Panc1 (cell line): Measurements from ENCODE around the gene DAPK1. TPM values are rescaled to one million over a fixed set of nuclear protein-coding genes. Genes with fewer than 3 reads are reported as not detected.

Experiments used
- ATAC-seq: fragments of 200-7000 bp; cut with Tn5 transposase; 2 replicates; pipeline ENCODE4 v1.9.1; 2020; ENCODE audit warnings: mild to moderate bottlenecking, moderate library complexity
- BruUV-seq: library from RNA; stranded (reverse); fragments of 400-500 nt; replicated peaks from 2 replicates; lab custom pipeline; 2021; lab: Mats Ljungman, UMichigan
- CTCF ChIA-PET: fragments of 300-600 bp; sonication (Branson Sonifier 250); formaldehyde crosslinking; loops from one replicate; lab custom pipeline; 2022; ENCODE audit warnings: antibody characterized with exemption; lab: Charles Lee
- POLR2A ChIA-PET: fragments of 300-600 bp; sonication (Branson Sonifier 250); formaldehyde crosslinking; loops from one replicate; lab custom pipeline; 2022; ENCODE audit warnings: antibody characterized with exemption; lab: Charles Lee
- DNase-seq: peaks from one replicate; pipeline ENCODE4 v3.0.0-alpha.2; 2010; ENCODE audit warnings: low read depth, low spot score
- H3K27ac ChIP-seq: 2 replicates; pipeline ENCODE4 v1.5.1; 2011; ENCODE audit warnings: mild to moderate bottlenecking, low read length, inconsistent platforms
- H3K27me3 ChIP-seq: fragments of 200-500 bp; sonication (Bioruptor generic); 2 replicates; pipeline ENCODE4 v1.6.0; 2014; ENCODE audit warnings: low read length, inconsistent platforms; ENCODE audit not compliant: control insufficient read depth, insufficient read depth
- H3K36me3 ChIP-seq: fragments of 200-500 bp; sonication (Bioruptor generic); 2 replicates; pipeline ENCODE4 v1.5.1; 2014; ENCODE audit warnings: inconsistent platforms, mild to moderate bottlenecking, low read length, moderate library complexity; ENCODE audit not compliant: control insufficient read depth, insufficient read depth
- H3K4me1 ChIP-seq: 2 replicates; pipeline ENCODE4 v1.5.1; 2011; ENCODE audit warnings: inconsistent platforms, mild to moderate bottlenecking, low read length, moderate library complexity; ENCODE audit not compliant: control insufficient read depth, insufficient read depth
- H3K4me3 ChIP-seq, 2 experiments: 2 replicates each; pipeline ENCODE4 v1.5.1; 2011 to 2012; ENCODE audit warnings: low read depth in 2 of 2, low read length in 2 of 2, mild to moderate bottlenecking in 2 of 2, inconsistent platforms in 1 of 2, moderate library complexity in 1 of 2
- H3K9me3 ChIP-seq: fragments of 200-500 bp; sonication (Bioruptor generic); 2 replicates; pipeline ENCODE4 v1.5.1; 2014; ENCODE audit warnings: low read depth, mild to moderate bottlenecking, inconsistent platforms, low read length, moderate library complexity; ENCODE audit not compliant: control insufficient read depth, insufficient read depth
- POLR2AphosphoS5 ChIP-seq: IDR thresholded peaks from 2 replicates; pipeline ENCODE4 v1.6.1; 2012; ENCODE audit warnings: mild to moderate bottlenecking, low read depth, low read length, moderate library complexity
- SIN3A ChIP-seq: IDR thresholded peaks from 2 replicates; pipeline ENCODE4 v1.6.1; 2012; ENCODE audit warnings: low read depth, mild to moderate bottlenecking, low read length, moderate library complexity, borderline replicate concordance; ENCODE audit not compliant: insufficient read depth
- TCF7L2 ChIP-seq: IDR thresholded peaks from 2 replicates; pipeline ENCODE4 v1.6.1; 2011; ENCODE audit warnings: mild to moderate bottlenecking, low read depth, low read length, inconsistent platforms
- in situ Hi-C: cut with HindIII; loops from 2 replicates; pipeline ENCODE4 v1.10.0; 2016; ENCODE audit warnings: low sequenced_read_pairs, low pct_unique_long_range_greater_than_20kb
- intact Hi-C: fragments of 100-400 bp; cut with micrococcal nuclease; formaldehyde crosslinking; loops from one replicate; pipeline ENCODE4 v1.10.0; 2022; ENCODE audit not compliant: unreplicated experiment
- total RNA-seq: library from RNA; stranded (reverse); gene quantifications from one replicate; pipeline ENCODE4 v1.2.1, GENCODE V29; 2021; ENCODE audit not compliant: unreplicated experiment
- TF ChIP-seq, protein P1 (sequence below), 2 experiments: IDR thresholded peaks; 2 replicates each; pipeline ENCODE4 v1.6.1; 2011 to 2012; ENCODE audit warnings: low read depth in 2 of 2, control low read depth in 1 of 2, low read length in 1 of 2, mild to moderate bottlenecking in 1 of 2, moderate library complexity in 1 of 2; ENCODE audit not compliant: insufficient read depth in 1 of 2
- TF ChIP-seq, protein P2 (sequence below): fragments of 450-650 bp; IDR thresholded peaks from 2 replicates; pipeline ENCODE4 v1.5.1; 2017; ENCODE audit warnings: mild to moderate bottlenecking

Gene DAPK1
- total RNA-seq, 1 experiment from 2014 or later = 0.87 TPM

DNA sequence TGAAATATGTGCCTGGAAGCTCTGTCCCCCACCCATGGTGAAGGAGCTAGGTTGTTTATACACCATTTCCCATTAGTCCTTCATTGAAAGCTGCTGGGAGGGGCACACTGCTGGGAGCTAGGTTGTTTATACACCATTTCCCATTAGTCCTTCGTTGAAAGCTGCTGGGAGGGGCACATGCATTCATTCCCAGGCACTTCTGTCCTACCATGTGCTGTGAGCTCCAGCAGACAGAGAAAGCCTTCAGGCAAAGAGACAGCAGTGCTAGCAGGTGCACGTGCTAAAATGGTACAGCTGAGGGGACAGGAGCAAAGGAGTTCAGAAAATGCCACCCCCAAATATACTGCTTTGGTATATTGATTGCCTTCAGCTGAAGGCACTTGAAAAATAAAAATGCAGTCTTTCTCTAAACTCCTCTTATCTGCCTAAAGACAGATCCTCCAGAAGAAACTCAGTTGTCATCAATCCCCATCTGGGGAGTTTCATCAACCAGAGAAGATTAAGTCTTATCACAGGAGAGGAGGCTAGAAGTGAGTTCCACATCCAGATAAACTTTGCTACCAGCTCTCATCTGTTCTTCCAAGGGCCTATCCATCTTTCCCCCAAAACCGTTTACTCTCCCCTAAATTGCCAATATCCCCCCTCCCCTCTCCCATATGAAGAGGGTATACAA is 27.7 kb upstream of the DAPK1 start:
- no TSS peak for BruUV-seq
- ChIA-PET CTCF (no interaction called here), POLR2A (no interaction called here)
- no peak overlapping the region for H3K4me3 ChIP-seq
- no peaks in the 10 kb centered on the region for H3K27me3 ChIP-seq
- no peaks in the 10 kb centered on the region for H3K9me3 ChIP-seq
- no peak for TF ChIP-seq POLR2AphosphoS5
- TF ChIP-seq, protein P1, sequence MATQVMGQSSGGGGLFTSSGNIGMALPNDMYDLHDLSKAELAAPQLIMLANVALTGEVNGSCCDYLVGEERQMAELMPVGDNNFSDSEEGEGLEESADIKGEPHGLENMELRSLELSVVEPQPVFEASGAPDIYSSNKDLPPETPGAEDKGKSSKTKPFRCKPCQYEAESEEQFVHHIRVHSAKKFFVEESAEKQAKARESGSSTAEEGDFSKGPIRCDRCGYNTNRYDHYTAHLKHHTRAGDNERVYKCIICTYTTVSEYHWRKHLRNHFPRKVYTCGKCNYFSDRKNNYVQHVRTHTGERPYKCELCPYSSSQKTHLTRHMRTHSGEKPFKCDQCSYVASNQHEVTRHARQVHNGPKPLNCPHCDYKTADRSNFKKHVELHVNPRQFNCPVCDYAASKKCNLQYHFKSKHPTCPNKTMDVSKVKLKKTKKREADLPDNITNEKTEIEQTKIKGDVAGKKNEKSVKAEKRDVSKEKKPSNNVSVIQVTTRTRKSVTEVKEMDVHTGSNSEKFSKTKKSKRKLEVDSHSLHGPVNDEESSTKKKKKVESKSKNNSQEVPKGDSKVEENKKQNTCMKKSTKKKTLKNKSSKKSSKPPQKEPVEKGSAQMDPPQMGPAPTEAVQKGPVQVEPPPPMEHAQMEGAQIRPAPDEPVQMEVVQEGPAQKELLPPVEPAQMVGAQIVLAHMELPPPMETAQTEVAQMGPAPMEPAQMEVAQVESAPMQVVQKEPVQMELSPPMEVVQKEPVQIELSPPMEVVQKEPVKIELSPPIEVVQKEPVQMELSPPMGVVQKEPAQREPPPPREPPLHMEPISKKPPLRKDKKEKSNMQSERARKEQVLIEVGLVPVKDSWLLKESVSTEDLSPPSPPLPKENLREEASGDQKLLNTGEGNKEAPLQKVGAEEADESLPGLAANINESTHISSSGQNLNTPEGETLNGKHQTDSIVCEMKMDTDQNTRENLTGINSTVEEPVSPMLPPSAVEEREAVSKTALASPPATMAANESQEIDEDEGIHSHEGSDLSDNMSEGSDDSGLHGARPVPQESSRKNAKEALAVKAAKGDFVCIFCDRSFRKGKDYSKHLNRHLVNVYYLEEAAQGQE (IDR thresholded peaks at IDR 0.05; ENCODE audit: insufficient read depth in 1 of 2, low read depth in 2 of 2, low read length in 1 of 2) = no peak
- TF ChIP-seq, protein P2, sequence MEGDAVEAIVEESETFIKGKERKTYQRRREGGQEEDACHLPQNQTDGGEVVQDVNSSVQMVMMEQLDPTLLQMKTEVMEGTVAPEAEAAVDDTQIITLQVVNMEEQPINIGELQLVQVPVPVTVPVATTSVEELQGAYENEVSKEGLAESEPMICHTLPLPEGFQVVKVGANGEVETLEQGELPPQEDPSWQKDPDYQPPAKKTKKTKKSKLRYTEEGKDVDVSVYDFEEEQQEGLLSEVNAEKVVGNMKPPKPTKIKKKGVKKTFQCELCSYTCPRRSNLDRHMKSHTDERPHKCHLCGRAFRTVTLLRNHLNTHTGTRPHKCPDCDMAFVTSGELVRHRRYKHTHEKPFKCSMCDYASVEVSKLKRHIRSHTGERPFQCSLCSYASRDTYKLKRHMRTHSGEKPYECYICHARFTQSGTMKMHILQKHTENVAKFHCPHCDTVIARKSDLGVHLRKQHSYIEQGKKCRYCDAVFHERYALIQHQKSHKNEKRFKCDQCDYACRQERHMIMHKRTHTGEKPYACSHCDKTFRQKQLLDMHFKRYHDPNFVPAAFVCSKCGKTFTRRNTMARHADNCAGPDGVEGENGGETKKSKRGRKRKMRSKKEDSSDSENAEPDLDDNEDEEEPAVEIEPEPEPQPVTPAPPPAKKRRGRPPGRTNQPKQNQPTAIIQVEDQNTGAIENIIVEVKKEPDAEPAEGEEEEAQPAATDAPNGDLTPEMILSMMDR = no peak
- TF ChIP-seq TCF7L2 = no peak
- TF ChIP-seq SIN3A = no peak
- ATAC-seq (no peak), DNase-seq (no peak)
- in situ Hi-C loops = no loop called here
- H3K27ac ChIP-seq = no peak overlapping the region
- intact Hi-C loops = no loop called here
- no peaks in the 10 kb centered on the region for H3K36me3 ChIP-seq
- no peaks in the 10 kb centered on the region for H3K4me1 ChIP-seq

DNA sequence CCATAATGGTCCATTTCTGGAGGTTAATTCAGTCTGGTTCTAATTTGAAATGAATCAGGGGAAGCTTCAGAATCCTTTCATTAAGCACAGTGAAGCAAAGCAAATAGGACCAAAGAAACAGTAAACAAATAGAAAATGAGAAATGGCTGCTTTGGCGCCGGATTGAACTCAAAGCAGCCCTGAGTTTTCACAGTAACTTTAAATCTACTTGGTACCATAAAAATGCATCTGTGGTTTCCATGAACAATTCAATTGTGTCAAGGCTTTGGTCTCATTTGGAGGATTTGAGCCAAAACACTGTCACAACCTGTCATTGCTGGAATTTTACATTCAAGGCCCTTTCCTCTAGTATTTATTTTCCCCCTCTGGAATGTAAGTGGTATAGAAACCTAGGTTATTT is 25.9 kb upstream of the DAPK1 start:
- H3K9me3 ChIP-seq = no peaks in the 10 kb centered on the region
- ChIA-PET CTCF (no interaction called here), POLR2A (no interaction called here)
- BruUV-seq = no TSS peak
- no peaks in the 10 kb centered on the region for H3K27me3 ChIP-seq
- no peaks in the 10 kb centered on the region for H3K36me3 ChIP-seq
- TF ChIP-seq, protein P2 = no peak
- TF ChIP-seq TCF7L2 (no peak), POLR2AphosphoS5 (no peak), SIN3A (no peak)
- TF ChIP-seq, protein P1 (IDR thresholded peaks at IDR 0.05; ENCODE audit: insufficient read depth in 1 of 2, low read depth in 2 of 2, low read length in 1 of 2) = no peak
- no peaks in the 10 kb centered on the region for H3K4me1 ChIP-seq
- ATAC-seq (no peak), DNase-seq (no peak)
- H3K4me3 ChIP-seq = no peak overlapping the region
- H3K27ac ChIP-seq = no peak overlapping the region
- intact Hi-C loops = no loop called here
- in situ Hi-C loops = no loop called here
